ENCODE results near the gene CGB8. TPM values are rescaled to one million over a fixed set of nuclear protein-coding genes. Genes with fewer than 3 reads are reported as not detected.
A peak's percentile ranks its signal among the peaks of the same experiment; 100 is the strongest.

Gene CGB8
- polyA plus RNA-seq, 1 donor (not counting 4 experiments of a cell fraction or from before 2014, with no cell fraction given): not detected

GRCh38 chr19:49017666-49018351 is 31.1 kb downstream of the CGB8 start:
- dilution Hi-C loops (cut with MboI; ENCODE audit: extremely low pct_ligation_motif_present, low sequenced_read_pairs): no loop called here
- H3K36me3 ChIP-seq (ENCODE audit: control insufficient read depth in 2 of 2, extremely low read depth in 1 of 2, insufficient read depth in 2 of 2, low read length in 2 of 2): peaks cover 0 to 10% of the 10 kb centered on the region in 2 experiments
- no peaks in the 10 kb centered on the region for H4K20me1 ChIP-seq (ENCODE audit: control insufficient read depth, extremely low read depth, insufficient read depth, low read length)
- no peak for TF ChIP-seq EZH2 (IDR thresholded peaks at IDR 0.05; ENCODE audit: low read length)
- TF ChIP-seq, protein P1, sequence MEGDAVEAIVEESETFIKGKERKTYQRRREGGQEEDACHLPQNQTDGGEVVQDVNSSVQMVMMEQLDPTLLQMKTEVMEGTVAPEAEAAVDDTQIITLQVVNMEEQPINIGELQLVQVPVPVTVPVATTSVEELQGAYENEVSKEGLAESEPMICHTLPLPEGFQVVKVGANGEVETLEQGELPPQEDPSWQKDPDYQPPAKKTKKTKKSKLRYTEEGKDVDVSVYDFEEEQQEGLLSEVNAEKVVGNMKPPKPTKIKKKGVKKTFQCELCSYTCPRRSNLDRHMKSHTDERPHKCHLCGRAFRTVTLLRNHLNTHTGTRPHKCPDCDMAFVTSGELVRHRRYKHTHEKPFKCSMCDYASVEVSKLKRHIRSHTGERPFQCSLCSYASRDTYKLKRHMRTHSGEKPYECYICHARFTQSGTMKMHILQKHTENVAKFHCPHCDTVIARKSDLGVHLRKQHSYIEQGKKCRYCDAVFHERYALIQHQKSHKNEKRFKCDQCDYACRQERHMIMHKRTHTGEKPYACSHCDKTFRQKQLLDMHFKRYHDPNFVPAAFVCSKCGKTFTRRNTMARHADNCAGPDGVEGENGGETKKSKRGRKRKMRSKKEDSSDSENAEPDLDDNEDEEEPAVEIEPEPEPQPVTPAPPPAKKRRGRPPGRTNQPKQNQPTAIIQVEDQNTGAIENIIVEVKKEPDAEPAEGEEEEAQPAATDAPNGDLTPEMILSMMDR (optimal IDR thresholded peaks at IDR 0.05 in 1 of 3, IDR thresholded peaks at IDR 0.05 in 1 of 3, conservative IDR thresholded peaks at IDR 0.05 in 1 of 3; ENCODE audit: extremely low read depth in 1 of 3, insufficient read depth in 2 of 3, low read length in 3 of 3): peak; percentile 29 to 49 (median 39)
- peaks cover 11% of the 10 kb centered on the region for H3K27me3 ChIP-seq (ENCODE audit: control insufficient read depth, extremely low read depth, insufficient read depth, low read length)
- H3K9ac ChIP-seq (ENCODE audit: control insufficient read depth, extremely low read depth, insufficient read depth, low read length): peak overlapping the region; percentile 22
- H3K4me3 ChIP-seq (ENCODE audit: control insufficient read depth in 2 of 3, extremely low read depth in 1 of 3, insufficient read depth in 2 of 3, low read depth in 1 of 3, low read length in 3 of 3): peak overlapping the region; percentile 14 to 56 (median 35)
- FAIRE-seq (no peak), DNase-seq (ENCODE audit: low read depth, low spot score) (no peak)
- H3K4me1 ChIP-seq (ENCODE audit: control insufficient read depth, extremely low read depth, insufficient read depth, low read length): peaks cover 18% of the 10 kb centered on the region
- H3K79me2 ChIP-seq (ENCODE audit: control insufficient read depth, insufficient read depth, low read length): no peaks in the 10 kb centered on the region
- H3K9me3 ChIP-seq (ENCODE audit: control insufficient read depth, low read depth, low read length): no peaks in the 10 kb centered on the region
- H2AFZ ChIP-seq (ENCODE audit: control insufficient read depth, low read length): no peak overlapping the region
- H3K27ac ChIP-seq (ENCODE audit: control insufficient read depth, insufficient read depth, low read length): no peak overlapping the region
- peak overlapping the region; percentile 81 for H3K4me2 ChIP-seq (ENCODE audit: control insufficient read depth, extremely low read depth, insufficient read depth, low read depth, low read length)
- no peaks in the 10 kb centered on the region for H3K9me1 ChIP-seq (ENCODE audit: control insufficient read depth, extremely low read depth, insufficient read depth, low read length)

DNA sequence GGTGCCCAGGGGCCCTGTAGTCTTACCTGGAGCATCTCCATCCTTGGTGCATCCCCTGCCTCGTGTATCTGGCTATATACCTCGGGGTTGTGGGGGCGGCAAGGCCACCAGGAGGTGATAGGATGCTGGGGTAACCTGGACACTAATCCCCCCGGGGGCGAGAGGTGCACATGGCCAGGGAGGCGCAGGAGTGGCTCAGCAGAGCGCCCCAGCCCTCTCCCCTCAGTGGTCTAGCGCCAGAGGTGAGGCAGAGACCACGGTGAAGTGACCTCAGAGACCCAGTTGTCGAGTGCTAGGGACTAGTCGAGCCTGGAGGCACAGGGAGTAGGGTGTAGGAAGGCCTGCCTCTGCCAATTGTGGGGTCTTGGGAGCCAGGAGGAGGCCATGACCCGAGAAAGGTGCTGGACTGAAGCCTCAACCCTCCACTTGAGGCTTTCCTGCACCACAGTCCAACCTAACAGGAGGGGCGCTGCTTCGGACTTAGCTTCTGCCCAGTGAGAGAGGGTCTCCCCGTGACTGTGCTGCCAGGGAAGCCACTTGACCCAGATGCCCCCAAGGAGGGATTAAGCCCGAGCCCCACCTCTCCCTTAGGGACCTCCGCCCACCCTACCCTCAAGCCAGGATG is 31.8 kb downstream of the CGB8 start, which contains the start of gene LHB:
Gene LHB (minus strand): TSS at position 51 of the 625 bp plus-strand sequence. CDS start 10 bp downstream, at position 41.
- Histone ChIP-seq H3K36me3 (ENCODE audit: control insufficient read depth in 2 of 2, extremely low read depth in 1 of 2, insufficient read depth in 2 of 2, low read length in 2 of 2) (peaks cover 0 to 14% of the 10 kb centered on the region in 2 experiments), H3K27me3 (ENCODE audit: control insufficient read depth, extremely low read depth, insufficient read depth, low read length) (peaks cover 11% of the 10 kb centered on the region), H3K9ac (ENCODE audit: control insufficient read depth, extremely low read depth, insufficient read depth, low read length) (no peak within 1 kb of the TSS), H3K4me1 (ENCODE audit: control insufficient read depth, extremely low read depth, insufficient read depth, low read length) (peaks cover 18% of the 10 kb centered on the region), H3K9me1 (ENCODE audit: control insufficient read depth, extremely low read depth, insufficient read depth, low read length) (no peaks in the 10 kb centered on the region), H4K20me1 (ENCODE audit: control insufficient read depth, extremely low read depth, insufficient read depth, low read length) (no peaks in the 10 kb centered on the region), H3K27ac (ENCODE audit: control insufficient read depth, insufficient read depth, low read length) (no peak within 1 kb of the TSS), H3K9me3 (ENCODE audit: control insufficient read depth, low read depth, low read length) (no peaks in the 10 kb centered on the region), H2AFZ (ENCODE audit: control insufficient read depth, low read length) (no peak within 1 kb of the TSS), H3K4me2 (ENCODE audit: control insufficient read depth, extremely low read depth, insufficient read depth, low read depth, low read length) (peak within 1 kb of the TSS; percentile 81), H3K4me3 (ENCODE audit: control insufficient read depth in 2 of 3, extremely low read depth in 1 of 3, insufficient read depth in 2 of 3, low read depth in 1 of 3, low read length in 3 of 3) (peak within 1 kb of the TSS; percentile 14 to 56 (median 35)), H3K79me2 (ENCODE audit: control insufficient read depth, insufficient read depth, low read length) (no peaks in the 10 kb centered on the region)
- no peak for FAIRE-seq
- TF ChIP-seq EZH2 (IDR thresholded peaks at IDR 0.05; ENCODE audit: low read length): no peak
- TF ChIP-seq, protein P1 (optimal IDR thresholded peaks at IDR 0.05 in 1 of 3, IDR thresholded peaks at IDR 0.05 in 1 of 3, conservative IDR thresholded peaks at IDR 0.05 in 1 of 3; ENCODE audit: extremely low read depth in 1 of 3, insufficient read depth in 2 of 3, low read length in 3 of 3): no peak
- DNase-seq (ENCODE audit: low read depth, low spot score): no peak
- dilution Hi-C loops (cut with MboI; ENCODE audit: extremely low pct_ligation_motif_present, low sequenced_read_pairs): no loop called here

All from keratinocyte (primary cell).